ENCODE data around the gene LARGE1.

LARGE1 gene

DNA sequence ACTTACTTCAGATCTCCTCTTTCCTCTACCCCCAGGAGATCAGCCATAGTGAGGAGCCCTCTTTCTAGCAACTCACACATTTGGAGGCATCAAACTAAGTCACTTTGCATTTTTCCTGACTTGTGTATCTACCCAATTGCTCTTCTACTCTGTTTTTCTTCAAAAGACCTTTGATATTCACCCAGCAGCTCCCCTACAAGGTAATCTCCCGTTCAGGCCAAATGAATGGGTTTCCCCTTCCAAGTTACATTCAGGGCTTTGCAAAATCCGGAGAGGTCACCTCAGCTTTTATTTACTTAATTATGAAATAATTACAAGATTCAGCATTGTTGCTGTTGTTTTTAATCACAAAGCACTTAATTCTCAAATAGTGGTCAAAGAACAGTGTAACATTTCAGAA lies 6.1 kb downstream of the LARGE1 start:
- Histone ChIP-seq H3K9me3 (ENCODE audit: insufficient read depth, low read length, severe bottlenecking) (no peaks in the 10 kb centered on the region), H3K9ac (ENCODE audit: low read depth, low read length) (no peak overlapping the region), H3K4me1 (ENCODE audit: insufficient read depth, low read length) (no peaks in the 10 kb centered on the region), H3K36me3 (ENCODE audit: insufficient read depth, low read length) (no peaks in the 10 kb centered on the region), H4K20me1 (ENCODE audit: insufficient read depth, low read length) (no peaks in the 10 kb centered on the region), H3K79me2 (ENCODE audit: insufficient read depth, low read length) (no peaks in the 10 kb centered on the region), H3K4me2 (ENCODE audit: insufficient read depth, low read length) (no peak overlapping the region), H2AFZ (ENCODE audit: low read depth, low read length) (no peak overlapping the region), H3K27ac (ENCODE audit: low read length) (no peak overlapping the region), H3K4me3 (ENCODE audit: low read depth in 1 of 2, low read length in 2 of 2) (no peak overlapping the region), H3K27me3 (ENCODE audit: insufficient read depth, low read length, poor library complexity) (no peaks in the 10 kb centered on the region)
- no peak for DNase-seq
- TF ChIP-seq EZH2 (IDR thresholded peaks at IDR 0.05; ENCODE audit: borderline replicate concordance, low read depth, low read length, severe bottlenecking): no peak
- TF ChIP-seq, protein P1, sequence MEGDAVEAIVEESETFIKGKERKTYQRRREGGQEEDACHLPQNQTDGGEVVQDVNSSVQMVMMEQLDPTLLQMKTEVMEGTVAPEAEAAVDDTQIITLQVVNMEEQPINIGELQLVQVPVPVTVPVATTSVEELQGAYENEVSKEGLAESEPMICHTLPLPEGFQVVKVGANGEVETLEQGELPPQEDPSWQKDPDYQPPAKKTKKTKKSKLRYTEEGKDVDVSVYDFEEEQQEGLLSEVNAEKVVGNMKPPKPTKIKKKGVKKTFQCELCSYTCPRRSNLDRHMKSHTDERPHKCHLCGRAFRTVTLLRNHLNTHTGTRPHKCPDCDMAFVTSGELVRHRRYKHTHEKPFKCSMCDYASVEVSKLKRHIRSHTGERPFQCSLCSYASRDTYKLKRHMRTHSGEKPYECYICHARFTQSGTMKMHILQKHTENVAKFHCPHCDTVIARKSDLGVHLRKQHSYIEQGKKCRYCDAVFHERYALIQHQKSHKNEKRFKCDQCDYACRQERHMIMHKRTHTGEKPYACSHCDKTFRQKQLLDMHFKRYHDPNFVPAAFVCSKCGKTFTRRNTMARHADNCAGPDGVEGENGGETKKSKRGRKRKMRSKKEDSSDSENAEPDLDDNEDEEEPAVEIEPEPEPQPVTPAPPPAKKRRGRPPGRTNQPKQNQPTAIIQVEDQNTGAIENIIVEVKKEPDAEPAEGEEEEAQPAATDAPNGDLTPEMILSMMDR (IDR thresholded peaks at IDR 0.05; ENCODE audit: borderline replicate concordance, extremely low read depth, low read length, poor library complexity, severe bottlenecking): no peak
- no peak for ATAC-seq (ENCODE audit: insufficient read depth, low read depth)

DNA sequence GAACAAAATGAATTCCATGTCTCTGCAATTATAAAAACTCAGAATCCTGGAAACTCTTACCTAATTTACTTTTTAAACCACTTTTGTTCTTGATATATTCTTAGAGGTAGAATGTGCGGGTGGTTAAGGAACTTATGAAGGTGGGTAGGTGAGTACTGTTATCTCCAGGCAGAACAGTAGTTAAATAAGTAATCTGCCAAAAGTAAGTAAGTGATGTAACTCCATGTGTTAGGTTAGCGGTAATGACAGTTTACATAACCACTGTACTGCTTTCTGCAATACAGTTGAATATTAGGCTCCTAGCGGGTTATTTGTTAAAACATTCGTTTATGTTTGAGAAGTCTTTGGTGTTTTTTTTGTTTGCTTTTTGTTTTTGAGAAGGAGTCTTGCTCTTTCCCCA lies 7.1 kb downstream of the LARGE1 start:
- Histone ChIP-seq H3K4me3 (ENCODE audit: low read depth in 1 of 2, low read length in 2 of 2) (no peak overlapping the region), H3K79me2 (ENCODE audit: insufficient read depth, low read length) (no peaks in the 10 kb centered on the region), H3K27ac (ENCODE audit: low read length) (no peak overlapping the region), H3K9me3 (ENCODE audit: insufficient read depth, low read length, severe bottlenecking) (no peaks in the 10 kb centered on the region), H3K27me3 (ENCODE audit: insufficient read depth, low read length, poor library complexity) (no peaks in the 10 kb centered on the region), H3K4me1 (ENCODE audit: insufficient read depth, low read length) (no peaks in the 10 kb centered on the region), H3K9ac (ENCODE audit: low read depth, low read length) (no peak overlapping the region), H3K4me2 (ENCODE audit: insufficient read depth, low read length) (no peak overlapping the region), H3K36me3 (ENCODE audit: insufficient read depth, low read length) (no peaks in the 10 kb centered on the region), H4K20me1 (ENCODE audit: insufficient read depth, low read length) (no peaks in the 10 kb centered on the region), H2AFZ (ENCODE audit: low read depth, low read length) (no peak overlapping the region)
- DNase-seq (no peak), ATAC-seq (ENCODE audit: insufficient read depth, low read depth) (no peak)
- no peak for TF ChIP-seq EZH2 (IDR thresholded peaks at IDR 0.05; ENCODE audit: borderline replicate concordance, low read depth, low read length, severe bottlenecking)
- TF ChIP-seq, protein P1 (IDR thresholded peaks at IDR 0.05; ENCODE audit: borderline replicate concordance, extremely low read depth, low read length, poor library complexity, severe bottlenecking): no peak

DNA sequence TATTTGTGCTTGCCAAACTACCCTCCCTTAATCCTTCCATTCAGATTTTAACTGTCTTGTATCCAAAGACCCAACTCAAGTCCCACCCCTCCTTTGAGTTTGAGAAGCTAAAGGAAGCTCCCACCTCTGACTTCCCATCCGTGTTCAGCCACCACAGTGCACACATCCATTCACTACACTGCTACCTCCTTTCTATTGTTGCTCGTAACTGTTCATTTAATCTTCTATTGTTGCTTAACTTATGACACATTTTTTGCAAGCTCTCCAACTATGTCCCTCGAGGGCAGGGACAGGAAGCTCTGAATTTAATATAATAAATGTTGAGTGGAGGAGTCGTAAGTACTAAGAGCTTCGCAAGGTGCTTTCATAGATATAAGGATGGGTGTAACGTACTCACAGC lies 10.4 kb downstream of the LARGE1 start:
- Histone ChIP-seq H3K4me3 (ENCODE audit: low read depth in 1 of 2, low read length in 2 of 2) (no peak overlapping the region), H3K4me1 (ENCODE audit: insufficient read depth, low read length) (no peaks in the 10 kb centered on the region), H3K27me3 (ENCODE audit: insufficient read depth, low read length, poor library complexity) (no peaks in the 10 kb centered on the region), H3K9ac (ENCODE audit: low read depth, low read length) (no peak overlapping the region), H2AFZ (ENCODE audit: low read depth, low read length) (no peak overlapping the region), H3K36me3 (ENCODE audit: insufficient read depth, low read length) (no peaks in the 10 kb centered on the region), H3K79me2 (ENCODE audit: insufficient read depth, low read length) (no peaks in the 10 kb centered on the region), H3K27ac (ENCODE audit: low read length) (no peak overlapping the region), H4K20me1 (ENCODE audit: insufficient read depth, low read length) (no peaks in the 10 kb centered on the region), H3K9me3 (ENCODE audit: insufficient read depth, low read length, severe bottlenecking) (no peaks in the 10 kb centered on the region), H3K4me2 (ENCODE audit: insufficient read depth, low read length) (no peak overlapping the region)
- TF ChIP-seq EZH2 (IDR thresholded peaks at IDR 0.05; ENCODE audit: borderline replicate concordance, low read depth, low read length, severe bottlenecking): no peak
- TF ChIP-seq, protein P1 (IDR thresholded peaks at IDR 0.05; ENCODE audit: borderline replicate concordance, extremely low read depth, low read length, poor library complexity, severe bottlenecking): no peak
- ATAC-seq (ENCODE audit: insufficient read depth, low read depth) (no peak), DNase-seq (no peak)

DNA sequence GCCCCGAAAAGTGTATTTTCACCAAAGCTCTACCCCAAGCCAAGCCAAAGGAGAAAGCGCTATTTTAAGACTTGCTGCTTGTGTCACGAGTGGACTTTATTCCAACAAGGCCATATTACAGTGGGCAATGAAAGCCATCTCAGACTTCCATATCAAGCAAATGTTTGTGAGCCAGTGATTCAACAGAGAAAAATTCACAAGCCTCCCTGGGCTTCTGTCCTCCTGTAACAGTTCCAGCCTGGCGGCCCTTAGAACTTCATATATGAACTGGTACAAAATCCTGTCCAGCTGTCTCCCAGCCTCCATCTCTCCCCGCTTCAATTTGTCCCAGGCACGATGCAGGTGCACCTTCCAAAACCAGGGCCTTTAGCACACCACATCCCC lies 11.2 kb downstream of the LARGE1 start:
- Histone ChIP-seq H2AFZ (ENCODE audit: low read depth, low read length) (no peak overlapping the region), H3K9me3 (ENCODE audit: insufficient read depth, low read length, severe bottlenecking) (no peaks in the 10 kb centered on the region), H3K36me3 (ENCODE audit: insufficient read depth, low read length) (no peaks in the 10 kb centered on the region), H3K4me1 (ENCODE audit: insufficient read depth, low read length) (no peaks in the 10 kb centered on the region), H3K27ac (ENCODE audit: low read length) (no peak overlapping the region), H4K20me1 (ENCODE audit: insufficient read depth, low read length) (no peaks in the 10 kb centered on the region), H3K9ac (ENCODE audit: low read depth, low read length) (no peak overlapping the region), H3K4me3 (ENCODE audit: low read depth in 1 of 2, low read length in 2 of 2) (no peak overlapping the region), H3K27me3 (ENCODE audit: insufficient read depth, low read length, poor library complexity) (no peaks in the 10 kb centered on the region), H3K4me2 (ENCODE audit: insufficient read depth, low read length) (no peak overlapping the region), H3K79me2 (ENCODE audit: insufficient read depth, low read length) (no peaks in the 10 kb centered on the region)
- no peak for ATAC-seq (ENCODE audit: insufficient read depth, low read depth)
- no peak for DNase-seq
- TF ChIP-seq, protein P1 (IDR thresholded peaks at IDR 0.05; ENCODE audit: borderline replicate concordance, extremely low read depth, low read length, poor library complexity, severe bottlenecking): no peak
- TF ChIP-seq EZH2 (IDR thresholded peaks at IDR 0.05; ENCODE audit: borderline replicate concordance, low read depth, low read length, severe bottlenecking): no peak

All from DND-41 (cell line).